Activated naive CD8-positive, alpha-beta T cell treated with anti-CD3 and anti-CD28 coated beads, Interleukin-2, amount 10 ng/mL, durations not matched to agents 7 days and 5 days (primary cell): ENCODE data around the gene PLAAT5. TPM values are rescaled to one million over a fixed set of nuclear protein-coding genes. Genes with fewer than 3 reads are reported as not detected.
A peak's percentile ranks its signal among the peaks of the same experiment; 100 is the strongest.
"Not testable (repeated sequence)": the region's sequence is repeated elsewhere in the genome, so short reads cannot be mapped to it uniquely, and the experiment has no call there.

Experiments
- ATAC-seq: fragments of 150-1000 bp; cut with Tn5 transposase; one replicate; pipeline ENCODE4 v1.10.0; 2021; ENCODE audit warnings: low read depth, moderate library complexity
- POLR2A ChIA-PET: fragments of 350-600 bp; sonication (Branson Sonifier 250); formaldehyde crosslinking; loops from one replicate; lab custom pipeline; 2021; ENCODE audit warnings: antibody characterized with exemption; lab: Charles Lee
- DNase-seq: peaks from one replicate; pipeline ENCODE4 v3.0.0; 2021
- H3K27ac Mint-ChIP-seq: one replicate; pipeline ENCODE4 v1.8.0; 2022; ENCODE audit warnings: mild to moderate bottlenecking, mixed read lengths
- H3K27me3 Mint-ChIP-seq: one replicate; pipeline ENCODE4 v1.8.0; 2022; ENCODE audit warnings: mild to moderate bottlenecking, moderate library complexity, mixed read lengths
- H3K36me3 Mint-ChIP-seq: one replicate; pipeline ENCODE4 v1.8.0; 2021; ENCODE audit warnings: mild to moderate bottlenecking, mixed read lengths
- H3K4me1 Mint-ChIP-seq: one replicate; pipeline ENCODE4 v1.8.0; 2021; ENCODE audit warnings: mixed read lengths
- H3K4me3 Mint-ChIP-seq: one replicate; pipeline ENCODE4 v1.8.0; 2022; ENCODE audit warnings: mild to moderate bottlenecking, moderate library complexity, mixed read lengths
- H3K9me3 Mint-ChIP-seq: one replicate; pipeline ENCODE4 v1.8.0; 2021; ENCODE audit warnings: mixed read lengths
- total RNA-seq, 2 experiments: library from RNA; stranded (reverse); gene quantifications; one replicate each; pipeline ENCODE4 v1.2.3, GENCODE V29; 2021

The PLAAT5 gene
- total RNA-seq: under 1 TPM; 0.43 to 0.44 TPM

GRCh38 chr11:63490551-63491239 is at the start of gene PLAAT5:
PLAAT5 (minus strand) TSS chr11:63491167; CDS start chr11:63491034, 133 bp downstream.
- Mint-ChIP-seq H3K4me1 (peaks cover 4% of the 10 kb centered on the region), H3K9me3 (peaks cover 4% of the 10 kb centered on the region), H3K4me3 (peak within 1 kb of the TSS; percentile 85), H3K27ac (no peak within 1 kb of the TSS), H3K27me3 (peaks cover 61% of the 10 kb centered on the region), H3K36me3 (peaks cover 1% of the 10 kb centered on the region)
- POLR2A ChIA-PET: no interaction called here
- DNase-seq (peak; percentile 55), ATAC-seq (peak; percentile 56)

- POLR2A ChIA-PET: interaction anchor here (0.6 to 4.3 kb wide), 14 partner anchors 7 to 728 kb away, joined by 3 to 147 read pairs (median 4); partner anchors contain the start of genes FERMT3, PLAAT2 and PLAAT3
- no peak for DNase-seq
- H3K4me1 Mint-ChIP-seq: peaks cover 57% of the 10 kb centered on the region
These were observed 46.5 kb upstream of the PLAAT5 start for GRCh38 chr11:63537293-63538101.

GRCh38 chr11:63536669-63537292 is 45.8 kb upstream of the PLAAT5 start, which contains the start of gene PLAAT4:
PLAAT4 (plus strand) TSS chr11:63536808; CDS start chr11:63536869, 61 bp downstream.
- peak within 1 kb of the TSS; percentile 90 for H3K27ac Mint-ChIP-seq
- peak within 1 kb of the TSS; percentile 91 for H3K4me3 Mint-ChIP-seq
- peaks cover 59% of the 10 kb centered on the region for H3K4me1 Mint-ChIP-seq
- POLR2A ChIA-PET: interaction anchor here (0.6 to 4.3 kb wide), 15 partner anchors 8 to 727 kb away, joined by 3 to 147 read pairs (median 4); partner anchors contain the start of genes FERMT3, PLAAT2 and PLAAT3
- no peaks in the 10 kb centered on the region for H3K9me3 Mint-ChIP-seq
- peak; percentile 62 for ATAC-seq
- no peaks in the 10 kb centered on the region for H3K27me3 Mint-ChIP-seq
- DNase-seq: peak; percentile 56
- H3K36me3 Mint-ChIP-seq: peaks cover 17% of the 10 kb centered on the region

More at GRCh38 chr11:63537293-63538101, 46.5 kb upstream of the PLAAT5 start:
- Mint-ChIP-seq H3K4me3 (peak overlapping the region; percentile 91), H3K27ac (peak overlapping the region; percentile 90), H3K27me3 (no peaks in the 10 kb centered on the region), H3K36me3 (peaks cover 21% of the 10 kb centered on the region), H3K9me3 (no peaks in the 10 kb centered on the region)
- peak; percentile 6 for ATAC-seq

GRCh38 chr11:63535734-63536133 is 44.8 kb upstream of the PLAAT5 start:
- POLR2A ChIA-PET: interaction anchor here (2.0 to 4.3 kb wide), 4 partner anchors 16 to 78 kb away, joined by 10 to 147 read pairs (median 14); partner anchors contain the start of genes PLAAT2 and PLAAT3
- Mint-ChIP-seq H3K9me3 (no peaks in the 10 kb centered on the region), H3K36me3 (peaks cover 15% of the 10 kb centered on the region), H3K4me3 (peak overlapping the region; percentile 91), H3K4me1 (peaks cover 64% of the 10 kb centered on the region), H3K27me3 (no peaks in the 10 kb centered on the region), H3K27ac (peak overlapping the region; percentile 90)
- DNase-seq (peak; percentile 53), ATAC-seq (peak; percentile 34)

- POLR2A ChIA-PET: interaction anchor here (4.3 kb wide), 1 partner anchor 17 kb away, joined by 147 read pairs; no protein-coding TSS in a partner anchor
- peaks cover 61% of the 10 kb centered on the region for H3K4me1 Mint-ChIP-seq
- no peaks in the 10 kb centered on the region for H3K9me3 Mint-ChIP-seq
- DNase-seq: peak; percentile 34
- ATAC-seq: no peak
- H3K27ac Mint-ChIP-seq: peak overlapping the region; percentile 90
- no peaks in the 10 kb centered on the region for H3K27me3 Mint-ChIP-seq
- H3K4me3 Mint-ChIP-seq: peak overlapping the region; percentile 91
- peaks cover 10% of the 10 kb centered on the region for H3K36me3 Mint-ChIP-seq
These were observed 44.0 kb upstream of the PLAAT5 start for GRCh38 chr11:63534895-63535461.

GRCh38 chr11:63534076-63534475 is 43.1 kb upstream of the PLAAT5 start:
- DNase-seq: no peak
- no peaks in the 10 kb centered on the region for H3K27me3 Mint-ChIP-seq
- H3K4me3 Mint-ChIP-seq: peak overlapping the region; percentile 14
- H3K27ac Mint-ChIP-seq: no peak overlapping the region
- no peaks in the 10 kb centered on the region for H3K9me3 Mint-ChIP-seq
- POLR2A ChIA-PET: interaction anchor here (0.8 kb wide), 1 partner anchor 17 kb away, joined by 4 read pairs; no protein-coding TSS in a partner anchor
- H3K4me1 Mint-ChIP-seq: peaks cover 65% of the 10 kb centered on the region
- no peak for ATAC-seq
- peaks cover 9% of the 10 kb centered on the region for H3K36me3 Mint-ChIP-seq

GRCh38 chr11:63532799-63533475 is 42.0 kb upstream of the PLAAT5 start:
- no peak overlapping the region for H3K27ac Mint-ChIP-seq
- H3K9me3 Mint-ChIP-seq: no peaks in the 10 kb centered on the region

GRCh38 chr11:63532117-63532516 is 41.1 kb upstream of the PLAAT5 start:
- peak overlapping the region; percentile 31 for H3K27ac Mint-ChIP-seq
- no peaks in the 10 kb centered on the region for H3K9me3 Mint-ChIP-seq
- ATAC-seq (no peak), DNase-seq (no peak)
- POLR2A ChIA-PET: interaction anchor here (1.3 to 2.7 kb wide), 3 partner anchors 17 to 42 kb away, joined by 3 to 13 read pairs (median 5); no protein-coding TSS in a partner anchor
- peaks cover 51% of the 10 kb centered on the region for H3K4me1 Mint-ChIP-seq
- H3K27me3 Mint-ChIP-seq: no peaks in the 10 kb centered on the region
- H3K4me3 Mint-ChIP-seq: peak overlapping the region; percentile 25
- H3K36me3 Mint-ChIP-seq: no peaks in the 10 kb centered on the region

More at GRCh38 chr11:63532799-63533475, 42.0 kb upstream of the PLAAT5 start:
- H3K4me1 Mint-ChIP-seq: peaks cover 57% of the 10 kb centered on the region
- POLR2A ChIA-PET: interaction anchor here (1.3 to 2.7 kb wide), 3 partner anchors 16 to 41 kb away, joined by 3 to 13 read pairs (median 5); no protein-coding TSS in a partner anchor
- H3K4me3 Mint-ChIP-seq: no peak overlapping the region
- no peaks in the 10 kb centered on the region for H3K36me3 Mint-ChIP-seq
- no peak for DNase-seq
- ATAC-seq: no peak
- no peaks in the 10 kb centered on the region for H3K27me3 Mint-ChIP-seq

- Mint-ChIP-seq H3K4me1 (peaks cover 48% of the 10 kb centered on the region), H3K4me3 (peak overlapping the region; percentile 70), H3K27ac (peak overlapping the region; percentile 68)
- not testable (repeated sequence) for DNase-seq, H3K9me3 Mint-ChIP-seq, H3K36me3 Mint-ChIP-seq, H3K27me3 Mint-ChIP-seq
- peak; percentile 98 for ATAC-seq
- POLR2A ChIA-PET: interaction anchor here (1.3 to 2.7 kb wide), 2 partner anchors 18 to 20 kb away, joined by 3 to 13 read pairs; no protein-coding TSS in a partner anchor
These were observed 40.3 kb upstream of the PLAAT5 start for GRCh38 chr11:63531074-63531792.

- ATAC-seq (no peak), DNase-seq (no peak)
- Mint-ChIP-seq H3K4me1 (peaks cover 36% of the 10 kb centered on the region), H3K27me3 (no peaks in the 10 kb centered on the region), H3K9me3 (peaks cover 1% of the 10 kb centered on the region), H3K4me3 (no peak overlapping the region), H3K36me3 (no peaks in the 10 kb centered on the region), H3K27ac (no peak overlapping the region)
- POLR2A ChIA-PET: interaction anchor here (0.8 to 1.0 kb wide), 2 partner anchors 9 to 44 kb away, joined by 3 read pairs; no protein-coding TSS in a partner anchor
These were observed 39.1 kb upstream of the PLAAT5 start for GRCh38 chr11:63530021-63530420.

- peaks cover 31% of the 10 kb centered on the region for H3K4me1 Mint-ChIP-seq
- not testable (repeated sequence) for DNase-seq
These were observed 38.4 kb upstream of the PLAAT5 start for GRCh38 chr11:63529373-63529772.

More at GRCh38 chr11:63529373-63529772, 38.4 kb upstream of the PLAAT5 start:
- H3K4me3 Mint-ChIP-seq, H3K27ac Mint-ChIP-seq, H3K9me3 Mint-ChIP-seq, H3K27me3 Mint-ChIP-seq, ATAC-seq, H3K36me3 Mint-ChIP-seq: not testable (repeated sequence)
- POLR2A ChIA-PET: interaction anchor here (0.8 to 1.0 kb wide), 2 partner anchors 8 to 45 kb away, joined by 3 read pairs; no protein-coding TSS in a partner anchor
